HG03575 (cell line): ENCODE results near the gene CASTOR1.

Experiments
- ATAC-seq: cut with Tn5 transposase; IDR thresholded peaks from one replicate; pipeline ENCODE4 v1.9.1; 2021; ENCODE audit not compliant: unreplicated experiment, insufficient number of reproducible peaks, low FRiP score; ENCODE audit errors: extremely low read depth

CASTOR1 gene

DNA sequence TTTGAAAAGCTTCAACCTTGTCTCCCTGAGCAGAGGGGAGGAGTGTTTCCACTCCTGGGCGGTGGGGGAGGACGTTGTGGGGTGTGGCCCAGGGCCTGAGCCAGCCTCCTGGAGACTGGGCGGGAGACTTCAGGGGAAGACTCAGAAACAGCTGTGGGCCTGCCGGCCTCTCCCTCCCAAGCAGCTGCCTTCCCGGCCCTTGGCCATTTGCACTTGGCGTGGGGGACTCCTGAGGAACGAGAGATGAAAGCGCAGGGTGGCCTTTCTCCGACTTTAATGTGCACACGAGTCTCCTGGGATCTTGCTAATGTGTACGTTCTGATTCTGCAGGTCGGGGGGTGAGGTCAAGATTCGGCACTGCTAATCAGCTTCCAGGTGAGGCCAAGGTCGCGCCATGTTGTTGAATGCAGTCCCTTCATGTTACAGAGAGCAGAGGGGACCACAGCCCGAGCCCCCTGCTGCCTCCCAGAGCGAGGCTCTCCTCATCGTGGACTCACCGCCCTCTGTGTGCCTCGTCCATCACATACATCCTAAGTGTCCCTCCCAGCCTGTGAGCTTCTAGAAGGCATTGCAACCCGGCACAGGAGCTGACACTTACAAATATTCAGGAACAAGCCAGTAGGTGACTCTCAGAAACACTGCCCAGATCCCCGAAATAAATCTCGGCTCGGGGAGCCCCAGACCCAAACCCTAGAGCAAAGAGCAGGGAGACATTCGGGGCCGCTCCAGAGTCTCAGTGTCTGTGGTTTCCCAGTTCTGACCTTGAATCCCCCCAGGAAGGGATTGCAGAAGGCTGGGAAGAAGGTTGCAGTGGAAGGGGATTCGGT lies 50.4 kb downstream of the CASTOR1 start:
- ATAC-seq = no peak

DNA sequence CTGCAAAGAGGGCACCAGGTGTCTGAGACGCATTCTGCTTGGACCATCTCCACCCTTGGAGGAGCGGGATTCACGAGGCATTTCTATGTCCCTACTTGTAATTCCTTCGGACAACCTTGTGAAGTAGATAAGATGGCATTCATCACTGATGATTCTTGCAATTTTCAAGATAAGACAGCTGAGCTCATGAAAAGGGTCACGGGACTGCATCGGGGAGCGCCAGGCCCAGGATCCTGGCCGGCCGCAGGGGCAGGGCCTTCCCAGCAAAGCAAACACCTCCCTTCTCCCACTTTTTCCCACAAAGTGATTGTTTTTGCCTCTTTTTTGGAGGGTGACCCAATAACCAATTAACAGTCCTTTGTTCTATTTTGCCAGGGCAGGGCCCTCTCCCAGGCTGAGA lies 51.2 kb downstream of the CASTOR1 start:
- no peak for ATAC-seq

DNA sequence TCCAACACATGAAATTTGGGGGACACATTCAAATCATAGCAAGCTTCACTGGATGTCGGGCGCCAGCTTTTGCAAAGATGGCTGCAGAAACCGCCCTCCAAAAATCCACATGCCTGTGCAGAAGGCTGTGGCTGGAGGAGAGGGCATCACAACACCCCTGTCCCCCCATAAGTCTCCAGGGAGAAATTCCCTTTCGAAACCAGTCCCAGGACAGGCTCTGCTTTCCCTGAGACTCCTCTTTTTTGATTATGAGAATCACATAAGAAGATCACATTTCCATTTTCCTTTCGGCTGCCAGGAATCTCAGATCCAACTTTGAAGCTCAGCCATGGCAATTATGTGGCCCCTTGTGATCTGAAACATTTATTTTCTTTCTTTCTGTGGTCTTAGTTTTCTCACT lies 52.4 kb downstream of the CASTOR1 start:
- ATAC-seq = no peak

DNA sequence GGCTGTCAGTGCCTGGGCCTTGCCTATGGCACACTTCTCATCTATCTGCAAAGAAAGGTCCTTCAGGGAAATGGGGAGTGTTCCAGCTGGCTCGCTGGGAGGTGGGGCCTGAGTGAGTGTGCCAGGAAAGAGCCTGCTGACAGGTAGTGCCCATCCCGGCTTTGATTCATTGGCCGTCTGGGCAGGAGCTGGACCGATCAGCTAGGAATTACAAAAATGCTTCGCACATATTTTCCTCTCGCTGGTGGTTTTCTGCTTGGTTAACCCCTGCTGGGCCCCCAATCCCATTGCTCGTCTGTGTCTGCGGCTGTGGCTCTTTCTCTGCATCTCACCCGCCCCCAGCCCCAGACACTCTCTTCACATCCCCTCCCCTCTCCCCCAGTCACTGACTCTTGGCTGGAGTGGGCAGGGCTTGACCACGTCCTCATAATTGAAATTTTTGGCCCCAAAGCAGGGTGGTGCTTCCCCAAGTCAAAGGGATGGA lies 53.6 kb downstream of the CASTOR1 start:
- ATAC-seq = no peak
